ENCODE data around the gene STK39. TPM values are rescaled to one million over a fixed set of nuclear protein-coding genes. Genes with fewer than 3 reads are reported as not detected.

The STK39 gene
- total and polyA plus RNA-seq, 2 of the 4 experiments (the other 2 are of a cell fraction): 11.8 to 16.4 TPM

- intact Hi-C loops (cut with micrococcal nuclease): loop anchor here (10.0 kb wide), 1 partner anchor 509 kb away; no protein-coding TSS in a partner anchor
Measured at GRCh38 chr2:168114040-168114439, 133.4 kb downstream of the STK39 start.

More at GRCh38 chr2:168114040-168114439, 133.4 kb downstream of the STK39 start:
- Histone ChIP-seq H2AK9ac (replicated peaks; ENCODE audit: low read depth, low read length, poor library complexity) (no peak overlapping the region), H3K4me3 (ENCODE audit: insufficient read depth, low read depth, low read length) (no peak overlapping the region), H3K14ac (replicated peaks; ENCODE audit: low read depth, low read length) (no peak overlapping the region), H3K4ac (ENCODE audit: low read depth, low read length) (no peak overlapping the region), H3K9ac (ENCODE audit: low read depth, low read length) (no peak overlapping the region), H2BK20ac (ENCODE audit: low read depth, low read length) (no peak overlapping the region), H3K56ac (ENCODE audit: extremely low read depth, insufficient read depth, low read length) (no peak overlapping the region), H2AFZ (replicated peaks; ENCODE audit: low read length, poor library complexity) (no peak overlapping the region), H3K23ac (ENCODE audit: low read depth, low read length) (no peak overlapping the region), H2AK5ac (ENCODE audit: low read depth, low read length) (no peak overlapping the region), H3K27ac (ENCODE audit: insufficient read depth, low read length) (no peak overlapping the region), H3K9me3 (ENCODE audit: control insufficient read depth, insufficient read depth, low read length) (no peaks in the 10 kb centered on the region), H3K79me1 (ENCODE audit: low read depth in 1 of 2, low read length in 2 of 2) (peaks cover 9 to 22% of the 10 kb centered on the region in 2 experiments), H2BK120ac (ENCODE audit: low read depth, low read length) (no peak overlapping the region), H3K9me1 (ENCODE audit: insufficient read depth, low read length) (no peaks in the 10 kb centered on the region; the same call in 1 of the 2 replicates), H3K4me2 (ENCODE audit: low read depth, low read length) (no peak overlapping the region), H3K4me1 (ENCODE audit: control insufficient read depth, insufficient read depth, low read length) (peaks cover 4% of the 10 kb centered on the region), H4K8ac (ENCODE audit: low read depth in 2 of 2, low read length in 2 of 2) (no peak overlapping the region), H3K27me3 (ENCODE audit: control insufficient read depth, insufficient read depth, low read length) (no peaks in the 10 kb centered on the region), H4K91ac (ENCODE audit: insufficient read depth, low read depth, low read length) (no peak overlapping the region), H4K5ac (ENCODE audit: low read depth, low read length) (no peak overlapping the region), H3K36me3 (ENCODE audit: control insufficient read depth, insufficient read depth, low read length) (peaks cover 11% of the 10 kb centered on the region; the same call in 1 of the 2 replicates), H3K18ac (ENCODE audit: low read depth, low read length) (no peak overlapping the region), H2BK5ac (ENCODE audit: low read depth, low read length, poor library complexity, severe bottlenecking) (no peak overlapping the region), H2BK15ac (ENCODE audit: low read depth, low read length) (no peak overlapping the region), H4K20me1 (ENCODE audit: insufficient read depth, low read length) (no peaks in the 10 kb centered on the region)
- POLR2A ChIA-PET (ENCODE audit: unreplicated experiment): no interaction called here
- no peak for ATAC-seq (ENCODE audit: low read depth)
- TF ChIP-seq SMC3 (IDR thresholded peaks at IDR 0.05; ENCODE audit: low read depth, low read length) (no peak), USF2 (IDR thresholded peaks at IDR 0.05; ENCODE audit: low read depth, low read length) (no peak), RFX5 (IDR thresholded peaks at IDR 0.05; ENCODE audit: low read depth, low read length) (no peak), MAFK (IDR thresholded peaks at IDR 0.05; ENCODE audit: low read depth, low read length) (no peak), RCOR1 (IDR thresholded peaks at IDR 0.05; ENCODE audit: insufficient replicate concordance, low read length) (no peak), CTCF (conservative IDR thresholded peaks at IDR 0.05; ENCODE audit: low read depth, low read length) (no peak), MAZ (IDR thresholded peaks at IDR 0.05; ENCODE audit: borderline replicate concordance, low read depth, low read length) (no peak), FOS (IDR thresholded peaks at IDR 0.05; ENCODE audit: low read depth, low read length) (no peak), BHLHE40 (IDR thresholded peaks at IDR 0.05; ENCODE audit: low read depth, low read length) (no peak), CEBPB (IDR thresholded peaks at IDR 0.05; ENCODE audit: low read depth, low read length) (no peak), RAD21 (IDR thresholded peaks at IDR 0.05; ENCODE audit: low read length) (no peak), POLR2A (IDR thresholded peaks at IDR 0.05; ENCODE audit: low read depth, low read length) (no peak)
- CTCF ChIA-PET: interaction anchor here (1.2 kb wide), 1 partner anchor 148 kb away, joined by 3 read pairs; no protein-coding TSS in a partner anchor
- no peak for DNase-seq
- in situ Hi-C loops (cut with MboI; ENCODE audit: low sequenced_read_pairs) (loop anchor here (10.0 to 25.0 kb wide), 3 partner anchors 427 to 1579 kb away; partner anchors contain the start of gene B3GALT1), dilution Hi-C loops (cut with HindIII; ENCODE audit: low sequenced_read_pairs, unreplicated experiment) (no loop called here)
- BruUV-seq (replicated peaks): no TSS peak
- WGBS, 2 experiments (ENCODE audit: extremely low coverage in 2 of 2, insufficient read length in 1 of 2): no CpG with 5 or more reads among the region's 2 CpGs
